Adrenal gland (tissue), 12 donors: ENCODE measurements around the gene TIPARP. TPM values are rescaled to one million over a fixed set of nuclear protein-coding genes. Genes with fewer than 3 reads are reported as not detected.

Source experiments
- DNase-seq, 7 donors: peaks; one replicate each; pipeline ENCODE4 v3.0.0-alpha.2; 2019 to 2020
- H3K27ac ChIP-seq, 5 donors: fragments of 200-600 bp; sonication (generic) in 4 of 5; 1 replicate in 3 of 5; 2 replicates in 2 of 5; pipeline versions ENCODE4 v1.5.1 to v1.8.0; 2016 to 2020; ENCODE audit warnings: mild to moderate bottlenecking in 1 of 5
- H3K27me3 ChIP-seq: fragments of 200-600 bp; 2 replicates; pipeline ENCODE4 v1.8.0; 2021
- H3K36me3 ChIP-seq, 2 donors: fragments of 200-600 bp; replicated peaks in 1 of 2; 1 replicate in 1 of 2; 2 replicates in 1 of 2; pipeline versions ENCODE4 v1.5.1 to v1.8.0; 2018 to 2022
- H3K4me1 ChIP-seq, 2 donors: fragments of 200-600 bp; replicated peaks in 1 of 2; 1 replicate in 1 of 2; 2 replicates in 1 of 2; pipeline versions ENCODE4 v1.5.1 to v1.8.0; 2018 to 2021
- H3K4me3 ChIP-seq, 4 donors: fragments of 200-600 bp; sonication (generic) in 3 of 4; one replicate each; pipeline ENCODE4 v1.5.1; 2016 to 2018
- H3K9me3 ChIP-seq, 3 donors: fragments of 200-600 bp; sonication (generic) in 1 of 3; replicated peaks in 1 of 3; 1 replicate in 2 of 3; 2 replicates in 1 of 3; pipeline versions ENCODE4 v1.5.1 to v1.8.0; 2016 to 2021
- POLR2A ChIP-seq, 2 donors: fragments of 450-650 bp; IDR thresholded peaks; one replicate each; pipeline ENCODE4 v1.6.1; 2017; ENCODE audit warnings: antibody characterized with exemption in 2 of 2, mild to moderate bottlenecking in 2 of 2, moderate library complexity in 1 of 2
- WGBS, 4 donors: extraction: QIAGEN DNeasy Blood & Tissue Kit in 2 of 4; methylation state at CpG; one replicate each; pipeline versions ENCODE4 v1.1.5 to v1.1.7; 2013 to 2017; 5-methylcytosine and 5-hydroxymethylcytosine counted together
- intact Hi-C, 2 donors: fragments of 100-400 bp; cut with DNase I; formaldehyde crosslinking; loops; one replicate each; pipeline versions ENCODE4 v1.14.1 to v1.15.0; 2022 to 2023
- polyA plus RNA-seq, 3 donors: library from polyadenylated mRNA; stranded (reverse); fragments of 200-250 nt in 2 of 3; fragments of 350-450 nt in 1 of 3; fragmentation: Illumina TruSeq in 1 of 3; extraction: RNeasy Lipid Tissue Mini Kit (QIAGEN cat#74804) in 1 of 3; gene quantifications; one replicate each; pipeline ENCODE4 v1.2.3, GENCODE V29; 2013 to 2014
- total RNA-seq, 9 donors: library from RNA; depleted of rRNA in 4 of 9; stranded (reverse); fragments of >200 nt in 4 of 9; fragments of 120-200 nt in 1 of 9; fragmentation: NEBNext Ultra II Directional in 1 of 9; extraction: Animal tissue kit (Norgen Biotek cat#: 25700) in 1 of 9; gene quantifications; one replicate each; pipeline versions ENCODE4 v1.1.0 to v1.2.4, GENCODE V29; 2013 to 2023
- TF ChIP-seq, protein P1 (sequence below), 6 experiments: fragments of 450-650 bp in 4 of 6; fragments of 200-600 bp in 2 of 6; sonication (generic) in 1 of 6; IDR thresholded peaks; 1 replicate in 5 of 6; 2 replicates in 1 of 6; pipeline versions ENCODE4 v1.5.1 to v1.8.0; 2016 to 2021; ENCODE audit warnings: antibody characterized with exemption in 6 of 6, mild to moderate bottlenecking in 2 of 6, moderate library complexity in 1 of 6
- donor health status: healthy with polysubstance abuse.
- donor health status: Bipolar disorder and iron deficiency.
- donor health status: DM: yes; HTN: yes; CAD: no.
- donor health status: DM: no; HTN: no; CAD: no.
- donor health status: DM: no; HTN: no; CAD: no.
- donor health status: DM: yes; HTN: yes; CAD: no.

TIPARP gene
- total and polyA plus RNA-seq, 12 donors = 9.5 to 75.5 (median 18.2) TPM

GRCh38 chr3:156704370-156705036 lies 30.1 kb downstream of the TIPARP start:
- intact Hi-C loops = no loop called here

GRCh38 chr3:156705761-156706616 lies 31.6 kb downstream of the TIPARP start:
- TF ChIP-seq, protein P1, sequence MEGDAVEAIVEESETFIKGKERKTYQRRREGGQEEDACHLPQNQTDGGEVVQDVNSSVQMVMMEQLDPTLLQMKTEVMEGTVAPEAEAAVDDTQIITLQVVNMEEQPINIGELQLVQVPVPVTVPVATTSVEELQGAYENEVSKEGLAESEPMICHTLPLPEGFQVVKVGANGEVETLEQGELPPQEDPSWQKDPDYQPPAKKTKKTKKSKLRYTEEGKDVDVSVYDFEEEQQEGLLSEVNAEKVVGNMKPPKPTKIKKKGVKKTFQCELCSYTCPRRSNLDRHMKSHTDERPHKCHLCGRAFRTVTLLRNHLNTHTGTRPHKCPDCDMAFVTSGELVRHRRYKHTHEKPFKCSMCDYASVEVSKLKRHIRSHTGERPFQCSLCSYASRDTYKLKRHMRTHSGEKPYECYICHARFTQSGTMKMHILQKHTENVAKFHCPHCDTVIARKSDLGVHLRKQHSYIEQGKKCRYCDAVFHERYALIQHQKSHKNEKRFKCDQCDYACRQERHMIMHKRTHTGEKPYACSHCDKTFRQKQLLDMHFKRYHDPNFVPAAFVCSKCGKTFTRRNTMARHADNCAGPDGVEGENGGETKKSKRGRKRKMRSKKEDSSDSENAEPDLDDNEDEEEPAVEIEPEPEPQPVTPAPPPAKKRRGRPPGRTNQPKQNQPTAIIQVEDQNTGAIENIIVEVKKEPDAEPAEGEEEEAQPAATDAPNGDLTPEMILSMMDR (IDR thresholded peaks at IDR 0.05) = no peak
- no peak for TF ChIP-seq POLR2A (IDR thresholded peaks at IDR 0.05)
- Histone ChIP-seq H3K27me3 (no peaks in the 10 kb centered on the region), H3K4me1 (peaks cover 0 to 10% of the 10 kb centered on the region in 2 donors), H3K36me3 (peaks cover 0 to 18% of the 10 kb centered on the region in 2 donors), H3K27ac (no peak overlapping the region), H3K4me3 (peak overlapping the region in 1 of 4 donors; percentile 3), H3K9me3 (no peaks in the 10 kb centered on the region)
- 69 to 83% (median 73%) methylated on average over 3 of the region's 3 CpGs for WGBS, 4 donors
- intact Hi-C loops = no loop called here
- DNase-seq = no peak

More at GRCh38 chr3:156704370-156705036, 30.1 kb downstream of the TIPARP start:
- DNase-seq = no peak
- no peak overlapping the region for H3K27ac ChIP-seq
- no peak overlapping the region for H3K4me3 ChIP-seq
- WGBS, 4 donors = 85 to 87% (median 86%) methylated on average over 4 of the region's 4 CpGs
- peaks cover 0 to 18% of the 10 kb centered on the region in 2 donors for H3K36me3 ChIP-seq
- no peaks in the 10 kb centered on the region for H3K27me3 ChIP-seq
- no peak for TF ChIP-seq POLR2A (IDR thresholded peaks at IDR 0.05)
- TF ChIP-seq, protein P1 (IDR thresholded peaks at IDR 0.05) = no peak
- peaks cover 0 to 10% of the 10 kb centered on the region in 2 donors for H3K4me1 ChIP-seq
- no peaks in the 10 kb centered on the region for H3K9me3 ChIP-seq

GRCh38 chr3:156707588-156707987 lies 33.2 kb downstream of the TIPARP start:
- Histone ChIP-seq H3K4me3 (no peak overlapping the region), H3K4me1 (peaks cover 0 to 5% of the 10 kb centered on the region in 2 donors), H3K9me3 (no peaks in the 10 kb centered on the region), H3K27ac (no peak overlapping the region), H3K36me3 (peaks cover 0 to 18% of the 10 kb centered on the region in 2 donors), H3K27me3 (no peaks in the 10 kb centered on the region)
- WGBS, 4 donors = 93 to 98% (median 95%) methylated on average over 7 of the region's 7 CpGs
- intact Hi-C loops = no loop called here
- DNase-seq = no peak
- no peak for TF ChIP-seq POLR2A (IDR thresholded peaks at IDR 0.05)
- TF ChIP-seq, protein P1 (IDR thresholded peaks at IDR 0.05) = no peak

- WGBS, 4 donors = 95 to 100% (median 100%) methylated on average over 1 of the region's 1 CpG
- Histone ChIP-seq H3K4me1 (no peaks in the 10 kb centered on the region), H3K36me3 (peaks cover 0 to 2% of the 10 kb centered on the region in 2 donors), H3K9me3 (no peaks in the 10 kb centered on the region), H3K27ac (no peak overlapping the region), H3K27me3 (no peaks in the 10 kb centered on the region), H3K4me3 (no peak overlapping the region)
- no peak for DNase-seq
- TF ChIP-seq POLR2A (IDR thresholded peaks at IDR 0.05) = no peak
- TF ChIP-seq, protein P1 (IDR thresholded peaks at IDR 0.05) = no peak
- intact Hi-C loops = no loop called here
Measured at GRCh38 chr3:156710429-156710828, 36.0 kb downstream of the TIPARP start.
